H9 (cell line): ENCODE data around the gene ITM2B. TPM values are rescaled to one million over a fixed set of nuclear protein-coding genes. Genes with fewer than 3 reads are reported as not detected.

ENCODE experiments used
- DNase-seq: peaks from one replicate; pipeline ENCODE4 v3.0.0-alpha.2; 2017
- H2AFZ ChIP-seq: one replicate; pipeline ENCODE4 v1.6.1; 2013; ENCODE audit warnings: mild to moderate bottlenecking, low read length, control low read depth, moderate library complexity
- H2AK5ac ChIP-seq: 2 replicates; pipeline ENCODE4 v1.6.1; 2013; ENCODE audit warnings: low read length, control low read depth, mixed read lengths; ENCODE audit not compliant: insufficient read length
- H2BK120ac ChIP-seq: one replicate; pipeline ENCODE4 v1.6.1; 2013; ENCODE audit warnings: low read depth, mild to moderate bottlenecking, low read length, control low read depth, inconsistent platforms; ENCODE audit not compliant: poor library complexity, severe bottlenecking
- H2BK12ac ChIP-seq: 2 replicates; pipeline ENCODE4 v1.6.1; 2013; ENCODE audit warnings: low read length, control low read depth, mixed read lengths, low read depth; ENCODE audit not compliant: insufficient read length
- H2BK15ac ChIP-seq: 2 replicates; pipeline ENCODE4 v1.6.1; 2013; ENCODE audit warnings: low read depth, low read length, control low read depth
- H2BK20ac ChIP-seq: one replicate; pipeline ENCODE4 v1.6.1; 2013; ENCODE audit warnings: low read depth, mild to moderate bottlenecking, low read length, control low read depth, inconsistent platforms; ENCODE audit not compliant: poor library complexity, severe bottlenecking
- H2BK5ac ChIP-seq: 2 replicates; pipeline ENCODE4 v1.6.1; 2013; ENCODE audit warnings: low read length, control low read depth, mixed read lengths; ENCODE audit not compliant: insufficient read length
- H3K14ac ChIP-seq: 2 replicates; pipeline ENCODE4 v1.6.1; 2013; ENCODE audit warnings: low read length, control low read depth; ENCODE audit not compliant: insufficient read depth
- H3K18ac ChIP-seq: 2 replicates; pipeline ENCODE4 v1.6.1; 2013; ENCODE audit warnings: low read depth, mild to moderate bottlenecking, mixed read lengths, low read length, control low read depth; ENCODE audit not compliant: insufficient read length
- H3K23ac ChIP-seq: 2 replicates; pipeline ENCODE4 v1.6.1; 2013; ENCODE audit warnings: low read length, control low read depth, mixed read lengths, low read depth; ENCODE audit not compliant: insufficient read length
- H3K23me2 ChIP-seq: 2 replicates; pipeline ENCODE4 v1.6.1; 2013; ENCODE audit warnings: low read depth, mild to moderate bottlenecking, mixed read lengths, low read length, control low read depth; ENCODE audit not compliant: insufficient read length, poor library complexity, severe bottlenecking
- H3K27ac ChIP-seq: 2 replicates; pipeline ENCODE4 v1.5.1; 2013; ENCODE audit warnings: low read length, control low read depth, mixed read lengths, low read depth; ENCODE audit not compliant: insufficient read length
- H3K27me3 ChIP-seq: 2 replicates; pipeline ENCODE4 v1.6.1; 2013; ENCODE audit warnings: low read length, control low read depth, inconsistent platforms; ENCODE audit not compliant: insufficient read depth
- H3K4ac ChIP-seq: 2 replicates; pipeline ENCODE4 v1.6.1; 2013; ENCODE audit warnings: low read depth, mild to moderate bottlenecking, control low read depth, inconsistent platforms, low read length, moderate library complexity
- H3K4me1 ChIP-seq: 2 replicates; pipeline ENCODE4 v1.6.1; 2013; ENCODE audit warnings: low read length, control low read depth, inconsistent platforms; ENCODE audit not compliant: insufficient read depth
- H3K4me2 ChIP-seq: 2 replicates; pipeline ENCODE4 v1.6.1; 2013; ENCODE audit warnings: low read length, control low read depth, mixed read lengths; ENCODE audit not compliant: insufficient read length, insufficient read depth
- H3K56ac ChIP-seq: 2 replicates; pipeline ENCODE4 v1.6.1; 2013; ENCODE audit warnings: low read depth, mild to moderate bottlenecking, mixed read lengths, low read length, control low read depth; ENCODE audit not compliant: insufficient read length
- H3K79me1 ChIP-seq: 2 replicates; pipeline ENCODE4 v1.6.1; 2013; ENCODE audit warnings: low read depth, mild to moderate bottlenecking, moderate library complexity, low read length, control low read depth, inconsistent platforms; ENCODE audit not compliant: insufficient read depth, poor library complexity, severe bottlenecking
- H3K79me2 ChIP-seq: 2 replicates; pipeline ENCODE4 v1.6.1; 2013; ENCODE audit warnings: low read length, control low read depth, inconsistent platforms; ENCODE audit not compliant: insufficient read depth
- H3K9ac ChIP-seq: 2 replicates; pipeline ENCODE4 v1.6.1; 2013; ENCODE audit warnings: low read length, control low read depth, mixed read lengths; ENCODE audit not compliant: insufficient read length; ENCODE audit errors: extremely low read depth
- H3K9me3 ChIP-seq: one replicate; pipeline ENCODE4 v1.6.1; 2013; ENCODE audit warnings: low read depth, low read length, inconsistent platforms; ENCODE audit not compliant: control insufficient read depth
- H3T11ph ChIP-seq: one replicate; pipeline ENCODE4 v1.6.1; 2013; ENCODE audit warnings: mild to moderate bottlenecking, low read length, control low read depth, inconsistent platforms
- H4K20me1 ChIP-seq: one replicate; pipeline ENCODE4 v1.6.1; 2013; ENCODE audit not compliant: control insufficient read depth, insufficient read length, insufficient read depth
- H4K5ac ChIP-seq: 2 replicates; pipeline ENCODE4 v1.6.1; 2013; ENCODE audit warnings: low read depth, mild to moderate bottlenecking, mixed read lengths, low read length, control low read depth; ENCODE audit not compliant: insufficient read length
- H4K8ac ChIP-seq: replicated peaks from 2 replicates; pipeline ENCODE4 v1.6.1; 2013; ENCODE audit warnings: low read length, control low read depth, mixed read lengths, low read depth; ENCODE audit not compliant: insufficient read length
- H4K91ac ChIP-seq: 2 replicates; pipeline ENCODE4 v1.6.1; 2013; ENCODE audit warnings: low read depth, mild to moderate bottlenecking, moderate library complexity, mixed read lengths, low read length, control low read depth; ENCODE audit not compliant: insufficient read length
- H3K27ac Mint-ChIP-seq, 3 experiments: 2 replicates in 2 of 3; 3 replicates in 1 of 3; pipeline ENCODE4 v1.8.0; 2020 to 2021; ENCODE audit warnings: mixed read lengths in 3 of 3, mild to moderate bottlenecking in 1 of 3, moderate library complexity in 1 of 3
- H3K27me3 Mint-ChIP-seq: 2 replicates; pipeline ENCODE4 v1.8.0; 2021; ENCODE audit warnings: low read depth, mild to moderate bottlenecking, moderate library complexity, mixed read lengths
- H3K36me3 Mint-ChIP-seq, 3 experiments: 2 replicates in 2 of 3; 3 replicates in 1 of 3; pipeline ENCODE4 v1.8.0; 2020 to 2021; ENCODE audit warnings: low read depth in 3 of 3, mixed read lengths in 3 of 3; ENCODE audit not compliant: insufficient read depth in 1 of 3
- H3K4me1 Mint-ChIP-seq, 2 experiments: 2 replicates each; pipeline ENCODE4 v1.8.0; 2020; ENCODE audit warnings: mixed read lengths in 2 of 2
- H3K4me3 Mint-ChIP-seq, 2 experiments: 2 replicates in 1 of 2; 3 replicates in 1 of 2; pipeline ENCODE4 v1.8.0; 2020 to 2021; ENCODE audit warnings: mild to moderate bottlenecking in 2 of 2, mixed read lengths in 2 of 2, moderate library complexity in 1 of 2
- H3K9me3 Mint-ChIP-seq, 2 experiments: 2 replicates in 1 of 2; 3 replicates in 1 of 2; pipeline ENCODE4 v1.8.0; 2020; ENCODE audit warnings: mild to moderate bottlenecking in 2 of 2, mixed read lengths in 2 of 2, moderate library complexity in 1 of 2
- CTCF ChIP-seq: fragments of 200-600 bp; sonication (generic); conservative IDR thresholded peaks from 3 replicates; pipeline ENCODE4 v1.8.0; 2021; ENCODE audit warnings: antibody characterized with exemption, mild to moderate bottlenecking
- WGBS: extraction: QIAGEN DNeasy Blood & Tissue Kit; methylation state at CpG from one replicate; pipeline ENCODE4 v1.1.7; 2013; ENCODE audit warnings: missing lambda C conversion rate, low lambda C conversion rate, mixed read lengths; ENCODE audit not compliant: insufficient read length; ENCODE audit errors: extremely low coverage; 5-methylcytosine and 5-hydroxymethylcytosine counted together
- total RNA-seq: library from RNA; stranded (reverse); gene quantifications from 2 replicates; pipeline ENCODE4 v1.2.1, GENCODE V29; 2021

Gene ITM2B
- total RNA-seq, 1 experiment from 2014 or later: 175 TPM

GRCh38 chr13:48291730-48292129 is 58.7 kb downstream of the ITM2B start:
- Histone ChIP-seq H2BK20ac (no peak overlapping the region), H3K4ac (no peak overlapping the region), H3K18ac (no peak overlapping the region), H4K91ac (no peak overlapping the region), H3K14ac (no peak overlapping the region), H3K4me1 (no peaks in the 10 kb centered on the region), H3K4me2 (no peak overlapping the region), H2BK15ac (no peak overlapping the region), H4K5ac (no peak overlapping the region), H3K27ac (no peak overlapping the region), H3K56ac (no peak overlapping the region), H3K9me3 (no peaks in the 10 kb centered on the region), H2BK5ac (no peak overlapping the region), H3K9ac (no peak overlapping the region), H2BK12ac (no peak overlapping the region), H3K79me1 (no peaks in the 10 kb centered on the region), H2BK120ac (no peak overlapping the region), H3K23me2 (no peaks in the 10 kb centered on the region), H4K8ac (no peak overlapping the region), H3K79me2 (no peaks in the 10 kb centered on the region), H3T11ph (no peak overlapping the region), H3K27me3 (no peaks in the 10 kb centered on the region), H2AFZ (no peak overlapping the region), H2AK5ac (no peak overlapping the region), H3K23ac (no peak overlapping the region), H4K20me1 (no peaks in the 10 kb centered on the region)
- no CpG with 5 or more reads among the region's 2 CpGs for WGBS
- no peak for DNase-seq
- H3K4me1 Mint-ChIP-seq: no peaks in the 10 kb centered on the region
- no peaks in the 10 kb centered on the region; the same call in 1 of the 2 replicates for H3K27me3 Mint-ChIP-seq
- no peaks in the 10 kb centered on the region for H3K9me3 Mint-ChIP-seq
- H3K4me3 Mint-ChIP-seq: no peak overlapping the region
- H3K27ac Mint-ChIP-seq: no peak overlapping the region
- H3K36me3 Mint-ChIP-seq: no peaks in the 10 kb centered on the region
- TF ChIP-seq CTCF: no peak
